Activated naive CD8-positive, alpha-beta T cell treated with anti-CD3 and anti-CD28 coated beads, Interleukin-2, amount 50 U/mL, for 24 hours (primary cell): ENCODE measurements around the gene FOXP1.

Experiments
- ATAC-seq: fragments of 150-1000 bp; cut with Tn5 transposase; one replicate; pipeline ENCODE4 v1.10.0; 2021
- DNase-seq: peaks from one replicate; pipeline ENCODE4 v3.0.0; 2021
- H3K27ac Mint-ChIP-seq: one replicate; pipeline ENCODE4 v1.8.0; 2021; ENCODE audit warnings: mild to moderate bottlenecking, mixed read lengths
- H3K27me3 Mint-ChIP-seq: one replicate; pipeline ENCODE4 v1.8.0; 2021; ENCODE audit warnings: mixed read lengths
- H3K36me3 Mint-ChIP-seq: one replicate; pipeline ENCODE4 v1.8.0; 2021; ENCODE audit warnings: low read depth, mixed read lengths
- H3K4me1 Mint-ChIP-seq: one replicate; pipeline ENCODE4 v1.8.0; 2021; ENCODE audit warnings: mixed read lengths
- H3K4me3 Mint-ChIP-seq: one replicate; pipeline ENCODE4 v1.8.0; 2021; ENCODE audit warnings: mild to moderate bottlenecking, moderate library complexity, mixed read lengths
- H3K9me3 Mint-ChIP-seq: one replicate; pipeline ENCODE4 v1.8.0; 2021; ENCODE audit warnings: mixed read lengths

Gene FOXP1

DNA sequence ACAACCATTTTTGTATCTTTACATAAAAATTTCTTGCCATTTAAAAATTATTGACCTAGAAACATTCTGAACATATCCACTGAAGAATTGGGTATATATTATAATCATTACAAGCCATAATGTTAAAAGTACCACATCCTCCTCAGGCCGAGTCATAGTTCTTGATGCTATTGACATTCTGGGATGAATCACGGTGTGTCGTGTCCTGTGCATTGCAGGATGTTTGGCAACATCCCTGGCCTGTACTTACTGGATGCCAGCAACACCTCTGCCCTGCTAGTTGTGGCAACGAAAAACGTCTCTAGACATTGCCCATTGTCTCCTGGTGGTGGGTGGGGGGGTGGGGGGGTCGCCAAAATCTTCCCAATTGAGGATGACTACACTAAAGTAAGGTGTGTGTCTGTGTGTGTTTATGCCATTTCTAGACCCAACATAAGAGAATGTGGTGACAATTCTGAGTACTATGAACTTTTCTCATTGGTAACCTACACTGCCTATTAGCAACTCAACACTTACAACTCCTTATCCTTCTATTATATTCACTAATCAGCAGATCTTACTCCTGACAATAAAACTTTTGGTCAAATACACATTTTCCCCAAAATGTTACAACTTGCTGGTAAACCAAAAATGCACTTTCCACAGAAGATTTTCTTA is 471.6 kb downstream of the FOXP1 start:
- ATAC-seq (peak; percentile 78), DNase-seq (no peak)
- H3K36me3 Mint-ChIP-seq: peaks cover 80% of the 10 kb centered on the region
- peak overlapping the region; percentile 75 for H3K27ac Mint-ChIP-seq
- H3K4me3 Mint-ChIP-seq: peak overlapping the region; percentile 16
- H3K9me3 Mint-ChIP-seq: no peaks in the 10 kb centered on the region
- peaks cover 93% of the 10 kb centered on the region for H3K4me1 Mint-ChIP-seq
- no peaks in the 10 kb centered on the region for H3K27me3 Mint-ChIP-seq

GRCh38 chr3:71110385-71111222 is 472.9 kb downstream of the FOXP1 start:
- Mint-ChIP-seq H3K4me1 (peaks cover 94% of the 10 kb centered on the region), H3K9me3 (no peaks in the 10 kb centered on the region), H3K27me3 (no peaks in the 10 kb centered on the region), H3K36me3 (peaks cover 79% of the 10 kb centered on the region), H3K27ac (peak overlapping the region; percentile 91), H3K4me3 (peak overlapping the region; percentile 54)
- DNase-seq (no peak), ATAC-seq (no peak)

- H3K4me1 Mint-ChIP-seq: peaks cover 99% of the 10 kb centered on the region
- H3K27me3 Mint-ChIP-seq: no peaks in the 10 kb centered on the region
- peaks cover 84% of the 10 kb centered on the region for H3K36me3 Mint-ChIP-seq
- H3K4me3 Mint-ChIP-seq: peak overlapping the region; percentile 54
- no peaks in the 10 kb centered on the region for H3K9me3 Mint-ChIP-seq
- ATAC-seq (no peak), DNase-seq (no peak)
- peak overlapping the region; percentile 91 for H3K27ac Mint-ChIP-seq
Observed at GRCh38 chr3:71109977-71110285, 473.6 kb downstream of the FOXP1 start.

DNA sequence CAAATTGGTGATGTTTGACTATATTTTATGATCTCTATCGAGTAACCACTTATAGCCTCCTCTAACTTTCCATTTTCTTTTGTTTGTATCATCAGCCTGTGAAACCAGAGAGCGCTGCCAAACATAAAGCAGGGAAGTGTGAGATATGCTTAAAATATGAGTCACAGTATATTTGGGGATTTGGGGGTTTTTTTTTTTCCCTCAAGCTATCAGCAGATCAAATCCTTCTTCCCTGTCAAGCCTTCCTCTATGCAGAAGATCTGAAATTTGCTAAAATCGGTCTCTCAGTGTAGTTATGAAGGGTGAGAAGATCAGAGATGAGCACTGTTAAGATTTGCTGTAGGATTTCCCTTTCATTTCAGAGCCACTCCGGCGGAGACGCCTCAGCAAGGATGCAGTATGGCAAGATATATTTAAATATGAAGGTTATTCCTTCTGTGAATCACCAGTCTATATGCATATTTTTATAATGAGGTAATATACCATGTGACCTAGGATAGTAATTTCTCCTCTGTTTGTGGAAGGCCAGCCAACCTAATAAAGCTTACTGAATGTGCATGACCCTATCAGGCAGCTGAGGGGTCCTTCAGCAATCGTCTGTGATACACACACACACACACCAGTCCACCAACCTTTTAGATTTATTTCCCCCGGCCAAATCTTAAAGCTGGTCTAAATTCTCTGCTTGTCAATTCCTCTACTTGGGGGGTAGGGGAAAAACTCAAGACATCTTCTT is 474.1 kb downstream of the FOXP1 start:
- Mint-ChIP-seq H3K36me3 (peaks cover 83% of the 10 kb centered on the region), H3K27ac (peak overlapping the region; percentile 91), H3K4me3 (peak overlapping the region; percentile 54), H3K27me3 (no peaks in the 10 kb centered on the region), H3K4me1 (peaks cover 97% of the 10 kb centered on the region), H3K9me3 (no peaks in the 10 kb centered on the region)
- DNase-seq (no peak), ATAC-seq (peak; percentile 51)

DNA sequence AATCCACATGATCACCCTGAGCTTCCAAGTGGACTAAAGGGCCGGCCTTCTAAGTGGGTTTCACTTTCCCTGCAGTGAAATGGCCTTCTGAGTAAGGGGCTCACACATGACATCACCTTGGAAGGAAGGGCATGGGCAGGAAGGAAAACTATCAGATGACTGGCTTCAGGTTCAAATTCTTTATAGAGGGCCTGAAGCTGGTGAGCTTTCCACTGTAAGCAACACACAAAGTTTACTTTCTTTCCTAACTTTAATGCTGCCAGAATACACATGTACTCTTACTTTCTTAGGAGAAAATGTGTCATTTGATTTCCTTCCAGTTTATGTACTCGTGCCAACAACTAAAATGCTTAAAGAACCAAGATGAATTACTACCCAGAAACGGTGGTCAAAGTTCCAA is 475.6 kb downstream of the FOXP1 start:
- Mint-ChIP-seq H3K4me3 (peak overlapping the region; percentile 8), H3K27ac (peak overlapping the region; percentile 91), H3K36me3 (peaks cover 84% of the 10 kb centered on the region), H3K27me3 (no peaks in the 10 kb centered on the region), H3K4me1 (peaks cover 98% of the 10 kb centered on the region), H3K9me3 (no peaks in the 10 kb centered on the region)
- no peak for ATAC-seq
- no peak for DNase-seq

DNA sequence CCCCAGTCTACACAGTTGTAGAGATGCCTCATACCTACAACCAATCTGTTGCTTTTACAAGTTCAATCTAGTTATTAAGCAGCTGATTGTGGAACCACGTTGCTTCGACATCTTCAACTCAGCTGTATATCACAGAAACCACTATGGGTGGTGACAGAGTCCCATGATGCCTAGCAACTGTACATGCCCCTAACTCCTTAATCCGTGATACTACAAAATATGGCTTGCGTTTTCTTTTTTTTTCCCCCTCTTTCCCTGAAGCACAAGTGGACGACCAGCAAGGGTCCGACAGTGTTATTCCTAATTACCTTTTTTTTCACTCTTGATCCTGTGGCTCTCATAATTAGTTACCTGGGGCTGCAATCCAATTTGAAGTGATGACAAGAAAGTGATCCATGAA is 478.6 kb downstream of the FOXP1 start:
- Mint-ChIP-seq H3K9me3 (no peaks in the 10 kb centered on the region), H3K27me3 (no peaks in the 10 kb centered on the region), H3K4me1 (peaks cover 97% of the 10 kb centered on the region), H3K36me3 (peaks cover 81% of the 10 kb centered on the region), H3K27ac (peak overlapping the region; percentile 92), H3K4me3 (peak overlapping the region; percentile 62)
- DNase-seq (no peak), ATAC-seq (no peak)

DNA sequence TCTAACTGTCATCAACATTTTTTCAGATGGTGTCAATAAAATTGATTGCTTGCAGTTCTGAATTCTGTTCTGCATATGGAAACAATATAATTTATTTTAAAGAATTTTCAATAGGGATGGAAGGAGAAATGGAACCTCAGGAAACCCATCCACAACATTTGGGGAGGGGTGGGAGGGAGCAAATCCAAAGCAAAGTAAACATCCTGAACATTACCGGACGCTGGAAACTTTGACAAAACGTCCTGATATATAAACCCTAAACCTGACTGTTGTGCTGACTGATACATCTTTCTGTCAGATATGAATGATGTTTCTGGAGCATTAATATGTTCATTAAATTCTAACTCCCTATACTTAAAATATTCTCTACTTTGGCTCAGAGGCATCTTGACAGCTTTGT is 479.0 kb downstream of the FOXP1 start:
- ATAC-seq (no peak), DNase-seq (no peak)
- Mint-ChIP-seq H3K4me1 (peaks cover 97% of the 10 kb centered on the region), H3K4me3 (no peak overlapping the region), H3K9me3 (no peaks in the 10 kb centered on the region), H3K27me3 (no peaks in the 10 kb centered on the region), H3K27ac (peak overlapping the region; percentile 92), H3K36me3 (peaks cover 81% of the 10 kb centered on the region)

DNA sequence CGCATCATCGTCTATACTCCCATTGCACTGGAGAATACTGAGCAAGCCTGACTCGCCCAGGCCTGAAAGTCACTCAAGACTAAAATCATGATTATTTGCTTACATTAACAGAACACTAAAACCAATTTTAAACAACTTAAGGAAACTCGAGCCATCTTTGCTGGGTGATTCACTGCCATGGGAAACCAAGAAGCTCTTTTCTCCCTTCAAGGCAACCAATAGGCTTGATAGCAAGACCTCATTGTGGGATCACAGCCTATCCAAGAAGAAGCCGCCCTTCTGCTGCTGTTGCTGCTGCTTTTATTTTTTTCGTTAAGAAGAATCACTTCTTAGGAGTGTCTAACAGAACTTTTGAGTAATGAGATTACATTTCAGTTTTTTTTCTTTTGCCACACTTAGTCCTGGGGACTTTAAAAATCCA is 479.4 kb downstream of the FOXP1 start:
- Mint-ChIP-seq H3K4me3 (no peak overlapping the region), H3K4me1 (peaks cover 97% of the 10 kb centered on the region), H3K9me3 (no peaks in the 10 kb centered on the region), H3K27ac (peak overlapping the region; percentile 80), H3K27me3 (no peaks in the 10 kb centered on the region), H3K36me3 (peaks cover 80% of the 10 kb centered on the region)
- DNase-seq (no peak), ATAC-seq (peak; percentile 29)

GRCh38 chr3:71103430-71103921 is 480.1 kb downstream of the FOXP1 start:
- Mint-ChIP-seq H3K36me3 (peaks cover 79% of the 10 kb centered on the region), H3K4me3 (peak overlapping the region; percentile 16), H3K9me3 (no peaks in the 10 kb centered on the region), H3K4me1 (peaks cover 96% of the 10 kb centered on the region), H3K27ac (peak overlapping the region; percentile 80), H3K27me3 (no peaks in the 10 kb centered on the region)
- no peak for DNase-seq
- no peak for ATAC-seq

DNA sequence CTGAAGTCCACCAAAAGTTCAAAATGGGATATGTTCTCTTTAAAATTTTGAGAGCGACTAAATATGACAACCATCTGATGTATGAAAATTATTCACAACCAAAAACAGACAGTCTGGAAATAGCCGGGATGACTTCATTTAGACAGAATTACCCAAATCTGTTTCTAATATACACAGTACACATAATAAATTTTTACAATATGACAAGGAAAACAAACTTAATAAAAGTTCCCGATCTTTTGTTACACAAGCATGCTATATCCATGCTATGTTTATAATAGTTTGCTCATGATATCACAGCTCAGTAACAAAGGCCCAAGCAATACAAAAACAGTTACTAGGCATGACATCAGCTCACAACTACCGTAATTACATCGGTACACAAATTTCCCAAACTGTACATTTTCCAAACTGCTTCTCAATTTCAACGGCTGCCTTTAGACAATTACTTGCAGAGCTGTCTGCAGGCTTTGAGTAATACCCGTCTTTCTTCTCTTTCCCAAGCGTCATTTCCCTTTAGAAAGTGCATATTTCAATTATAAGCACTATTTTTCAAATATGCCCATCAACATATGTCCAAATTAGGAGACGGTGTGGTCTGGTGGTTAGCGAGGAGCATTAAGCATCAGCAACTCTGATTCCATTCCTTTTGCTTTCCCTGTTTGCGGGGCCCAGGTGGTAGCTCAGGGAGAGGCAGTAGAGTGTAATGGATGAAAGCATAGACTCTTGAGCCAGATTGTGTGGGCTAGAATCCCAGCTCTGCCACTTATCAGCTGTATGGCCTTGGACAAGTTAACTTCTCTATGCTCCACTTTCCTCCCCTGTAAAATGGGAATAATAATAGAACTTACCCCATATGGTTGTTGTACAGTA is 481.2 kb downstream of the FOXP1 start:
- H3K4me1 Mint-ChIP-seq: peaks cover 96% of the 10 kb centered on the region
- peak overlapping the region; percentile 72 for H3K4me3 Mint-ChIP-seq
- peak overlapping the region; percentile 95 for H3K27ac Mint-ChIP-seq
- H3K36me3 Mint-ChIP-seq: peaks cover 81% of the 10 kb centered on the region
- no peak for DNase-seq
- no peaks in the 10 kb centered on the region for H3K27me3 Mint-ChIP-seq
- ATAC-seq: no peak
- H3K9me3 Mint-ChIP-seq: no peaks in the 10 kb centered on the region

DNA sequence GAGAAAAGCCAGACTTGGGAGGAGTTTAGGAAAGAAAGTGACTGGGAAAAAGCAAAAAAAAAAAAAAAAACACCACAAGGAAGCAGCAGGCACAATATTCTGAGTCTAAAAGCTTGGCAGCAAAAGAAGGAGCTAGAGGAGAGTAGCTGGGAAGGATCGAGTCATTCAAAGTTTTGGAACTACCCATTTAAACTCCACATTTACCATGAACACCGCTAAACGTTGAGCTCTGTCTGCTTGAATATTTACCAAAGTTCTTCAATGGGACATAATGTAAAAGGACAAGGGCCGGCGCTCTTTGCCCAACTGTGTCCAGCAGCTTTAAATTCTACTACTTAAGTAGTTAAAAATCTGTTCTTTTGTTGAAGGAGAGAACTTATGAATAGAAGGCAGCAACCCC is 481.9 kb downstream of the FOXP1 start:
- peaks cover 82% of the 10 kb centered on the region for H3K36me3 Mint-ChIP-seq
- H3K9me3 Mint-ChIP-seq: no peaks in the 10 kb centered on the region
- peaks cover 96% of the 10 kb centered on the region for H3K4me1 Mint-ChIP-seq
- ATAC-seq (no peak), DNase-seq (no peak)
- peak overlapping the region; percentile 95 for H3K27ac Mint-ChIP-seq
- peak overlapping the region; percentile 72 for H3K4me3 Mint-ChIP-seq
- H3K27me3 Mint-ChIP-seq: no peaks in the 10 kb centered on the region

GRCh38 chr3:71101014-71101413 is 482.5 kb downstream of the FOXP1 start:
- H3K36me3 Mint-ChIP-seq: peaks cover 83% of the 10 kb centered on the region
- no peaks in the 10 kb centered on the region for H3K9me3 Mint-ChIP-seq
- DNase-seq: no peak
- ATAC-seq: peak; percentile 50
- peak overlapping the region; percentile 95 for H3K27ac Mint-ChIP-seq
- peak overlapping the region; percentile 72 for H3K4me3 Mint-ChIP-seq
- H3K27me3 Mint-ChIP-seq: no peaks in the 10 kb centered on the region
- H3K4me1 Mint-ChIP-seq: peaks cover 96% of the 10 kb centered on the region

- Mint-ChIP-seq H3K27me3 (no peaks in the 10 kb centered on the region), H3K27ac (peak overlapping the region; percentile 95), H3K4me1 (peaks cover 96% of the 10 kb centered on the region), H3K4me3 (peak overlapping the region; percentile 72), H3K36me3 (peaks cover 80% of the 10 kb centered on the region), H3K9me3 (no peaks in the 10 kb centered on the region)
- no peak for DNase-seq
- ATAC-seq: peak; percentile 62
Observed at GRCh38 chr3:71099997-71100719, 483.4 kb downstream of the FOXP1 start.
